OCI-M2 (cell line): ENCODE data around the gene MKLN1.

ENCODE experiments used
- DNase-seq: peaks from one replicate; lab custom pipeline; 2025; ENCODE audit not compliant: unreplicated experiment; lab: John Stamatoyannopoulos, UW

MKLN1 gene

DNA sequence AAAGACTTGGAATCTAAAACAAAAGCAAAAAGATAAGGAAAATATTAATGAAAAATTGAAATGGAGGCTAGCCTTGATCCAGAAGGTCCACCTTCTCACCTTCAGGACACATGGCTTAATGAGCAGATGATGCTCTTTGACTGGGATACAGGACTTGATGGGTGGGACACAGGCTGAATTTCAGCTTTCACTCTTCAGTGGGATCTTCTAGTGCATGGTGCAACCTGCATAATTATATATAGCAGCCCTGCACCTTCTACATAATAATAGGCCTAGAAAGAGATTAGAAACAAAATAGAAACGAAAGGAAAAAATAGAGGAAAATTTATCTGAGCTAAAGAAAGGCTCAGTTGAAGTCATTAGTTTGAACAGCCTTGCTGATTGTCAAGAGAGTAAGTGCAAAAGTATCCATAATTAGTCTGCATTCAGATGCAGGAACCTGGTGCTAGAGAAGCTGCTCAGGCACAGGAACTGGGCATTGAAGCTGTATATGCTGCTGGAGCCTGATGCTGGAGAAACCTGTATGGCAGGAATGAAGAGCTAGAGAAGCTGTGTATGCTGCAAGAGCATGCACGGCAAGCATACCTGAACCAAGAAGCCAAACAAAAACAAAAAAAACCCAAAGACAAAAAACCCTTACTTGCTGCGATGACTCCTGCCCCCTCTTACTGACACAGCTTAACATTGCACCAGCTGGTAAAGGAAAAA is 19.4 kb downstream of the MKLN1 start:
- DNase-seq: no peak

DNA sequence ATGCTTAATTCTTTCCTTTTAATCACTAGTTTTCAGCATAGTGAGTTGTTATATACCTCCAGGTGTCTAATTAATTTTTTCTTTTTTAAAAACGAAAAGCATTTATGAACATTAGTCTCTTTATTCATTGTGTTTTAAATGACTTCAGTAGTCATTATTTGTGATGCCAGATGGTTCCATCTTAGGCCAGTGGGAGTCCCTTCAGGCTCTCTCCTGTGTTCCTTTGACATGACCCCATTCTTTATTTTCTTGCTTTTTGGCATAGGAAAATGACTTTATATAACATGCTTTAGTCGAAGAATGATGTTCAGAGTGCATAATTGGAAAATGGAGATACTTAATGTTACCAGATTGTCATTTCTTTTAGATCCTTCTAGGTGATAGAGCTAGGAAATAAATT is 24.4 kb downstream of the MKLN1 start:
- DNase-seq: no peak

DNA sequence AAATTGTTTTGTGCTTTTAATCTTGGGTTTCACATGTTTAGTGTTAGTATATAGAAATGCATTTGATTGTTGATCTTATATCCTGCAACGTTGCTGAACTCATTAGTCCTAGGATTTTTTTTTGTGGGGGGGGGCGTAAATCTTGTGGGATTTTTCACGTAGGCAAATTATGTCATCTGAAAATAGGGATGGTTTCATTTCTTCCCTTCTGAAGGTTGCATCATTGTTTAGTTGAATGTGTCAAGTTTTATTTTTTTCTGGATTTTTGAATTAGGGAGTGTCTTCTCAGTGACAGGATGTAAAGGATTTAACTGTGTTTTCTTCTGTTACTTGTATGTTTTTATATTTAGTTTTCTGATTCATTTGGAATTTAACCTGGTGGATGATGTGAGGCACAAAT is 26.7 kb downstream of the MKLN1 start:
- DNase-seq: no peak

DNA sequence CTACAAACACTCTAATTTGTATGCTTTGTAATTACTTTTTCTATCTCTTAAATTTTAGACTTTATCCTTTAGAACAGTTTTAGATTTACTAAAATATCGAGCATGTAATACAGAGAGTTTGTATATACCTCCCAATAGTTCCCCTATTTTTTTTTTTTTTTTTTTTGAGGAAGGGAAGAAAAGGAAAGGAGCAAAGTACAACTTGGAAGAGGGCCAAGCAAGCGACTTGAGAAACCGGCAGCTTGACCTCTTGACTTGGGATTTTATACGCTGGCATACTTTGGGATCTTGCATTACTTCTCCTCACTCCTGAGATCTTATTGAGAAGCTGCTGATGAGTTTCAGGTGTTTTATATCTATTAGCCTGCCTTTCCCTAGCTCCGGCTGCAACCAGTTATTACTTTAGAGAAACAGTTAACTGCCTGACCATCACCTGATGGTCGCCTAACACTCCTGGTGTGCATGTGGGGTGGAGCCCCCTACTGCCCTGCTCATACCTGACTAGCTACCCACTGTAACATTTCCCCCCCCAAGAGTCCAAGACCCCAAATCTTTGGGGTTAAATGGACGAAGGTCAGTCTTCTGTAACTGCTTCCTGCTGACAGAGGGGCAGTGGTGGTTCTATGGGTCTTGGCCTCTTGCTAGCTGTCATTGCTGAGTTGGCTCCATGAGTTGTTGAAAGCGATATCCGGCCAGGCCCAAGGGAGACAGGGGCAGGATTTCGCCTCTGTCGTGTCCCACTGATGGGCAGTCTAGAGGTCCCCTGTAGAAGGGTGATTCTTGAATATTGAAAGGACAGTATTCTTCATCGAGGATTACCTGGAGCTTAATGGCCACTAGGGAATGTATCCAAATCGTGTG is 28.5 kb downstream of the MKLN1 start:
- DNase-seq: no peak

DNA sequence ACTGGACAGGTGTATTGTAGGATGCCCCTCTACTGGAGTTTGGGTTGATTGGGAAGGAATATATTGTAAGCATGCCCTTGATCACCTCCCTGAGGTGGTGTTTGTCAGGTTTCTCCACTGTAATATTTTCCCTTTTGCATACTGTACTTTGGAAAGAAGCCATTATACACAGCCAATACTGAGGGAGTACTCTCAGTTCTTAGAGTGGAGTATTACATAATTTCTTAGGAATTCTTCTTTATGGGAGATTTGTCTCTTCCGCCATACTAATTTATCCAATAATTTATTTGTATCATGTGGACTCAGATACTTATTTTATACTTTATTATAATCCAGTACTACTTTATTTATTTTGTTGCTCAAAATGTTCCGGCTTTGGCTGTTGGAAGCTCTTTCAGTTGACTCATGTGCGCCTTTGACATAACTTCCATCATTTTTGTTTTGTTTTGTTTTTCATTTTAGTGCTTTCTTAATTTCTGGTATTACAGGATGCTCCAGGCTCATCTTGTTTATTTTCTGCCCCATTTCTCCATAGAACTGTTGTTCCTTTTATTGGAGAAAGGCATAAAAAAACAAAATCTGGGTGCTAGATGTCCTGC is 29.7 kb downstream of the MKLN1 start:
- DNase-seq: no peak

- no peak for DNase-seq
Measured at GRCh38 chr7:131358636-131359035, 31.0 kb downstream of the MKLN1 start.

- no peak for DNase-seq
Measured at GRCh38 chr7:131359136-131359776, 31.6 kb downstream of the MKLN1 start.

DNA sequence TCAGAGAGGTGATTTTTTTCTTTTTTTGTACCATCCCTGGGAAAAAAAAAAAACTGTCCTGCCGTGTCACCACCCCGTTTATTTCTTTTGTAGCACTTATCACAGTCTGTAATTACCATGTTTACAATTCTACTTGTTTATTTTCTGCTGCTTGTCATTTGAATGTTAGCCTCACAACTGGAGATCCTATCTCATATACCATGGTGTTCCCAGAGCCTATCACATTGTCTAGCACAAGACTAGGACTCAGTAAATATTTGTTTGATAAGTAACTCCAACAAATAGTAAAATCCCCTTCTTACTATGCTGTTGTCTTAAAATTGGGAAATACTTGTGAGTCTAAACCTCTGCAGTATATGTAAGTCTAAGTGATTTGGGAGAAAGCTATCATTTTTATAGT is 36.0 kb downstream of the MKLN1 start:
- no peak for DNase-seq

DNA sequence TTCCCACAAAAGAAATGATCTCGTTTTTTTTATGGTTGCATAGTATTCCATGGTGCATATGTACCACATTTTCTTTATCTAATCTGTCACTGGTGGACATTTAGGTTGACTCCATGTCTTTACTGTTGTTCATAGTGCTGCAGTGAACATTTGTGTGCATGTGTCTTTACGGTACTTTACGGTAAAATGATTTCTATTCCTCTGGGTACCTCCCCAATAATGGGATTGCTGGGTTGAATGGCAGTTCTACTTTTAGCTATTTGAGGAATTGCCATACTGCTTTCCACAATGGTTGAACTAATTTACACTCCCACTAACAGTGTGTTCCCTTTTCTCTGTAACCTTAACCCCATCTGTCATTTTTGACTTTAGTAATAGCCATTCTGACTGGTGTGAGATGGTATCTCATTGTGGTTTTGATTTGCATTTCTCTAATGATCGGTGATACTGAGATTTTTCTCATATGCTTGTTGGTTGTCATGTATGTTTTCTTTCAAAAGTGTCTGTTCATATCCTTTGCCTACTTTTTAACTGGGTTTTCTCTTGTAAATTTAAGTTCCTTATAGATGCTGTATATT is 37.2 kb downstream of the MKLN1 start:
- DNase-seq: no peak

DNA sequence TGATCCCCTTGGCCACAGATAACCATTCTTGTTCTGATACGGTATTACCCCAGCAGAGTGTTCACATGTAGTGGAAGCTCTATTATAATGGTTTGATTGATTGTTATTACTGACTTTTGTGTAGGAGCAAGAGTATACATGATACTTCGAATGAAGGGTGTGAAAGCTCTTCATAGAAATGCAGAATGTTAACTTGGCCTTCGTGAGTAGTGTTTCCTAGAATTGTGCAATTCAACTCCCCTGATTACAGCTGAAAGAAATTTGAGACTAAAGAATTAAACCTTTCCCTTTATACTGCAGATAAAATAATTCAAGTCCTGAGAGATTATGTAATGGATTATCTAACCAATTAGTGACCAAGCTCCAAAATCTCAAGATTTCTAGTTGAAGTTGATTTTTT is 38.2 kb downstream of the MKLN1 start:
- no peak for DNase-seq

DNA sequence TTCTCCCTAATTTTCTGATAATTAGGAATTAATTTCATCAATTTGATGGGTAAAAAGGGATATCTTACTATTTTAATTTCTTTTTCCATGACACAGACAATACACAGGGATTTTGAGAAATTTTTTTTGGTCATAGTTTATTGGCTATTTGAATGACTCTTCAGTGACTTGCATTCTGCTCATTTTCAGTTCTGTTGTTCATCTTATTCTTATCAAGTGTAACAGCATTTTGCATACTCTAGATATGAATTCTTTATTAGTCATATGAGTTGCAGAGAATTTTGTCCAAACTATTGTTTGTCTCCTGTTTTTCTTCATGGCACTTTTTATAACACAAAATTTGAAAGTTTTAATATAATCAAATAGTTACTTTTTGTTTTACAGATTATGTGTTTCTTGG is 41.7 kb downstream of the MKLN1 start:
- DNase-seq: no peak

DNA sequence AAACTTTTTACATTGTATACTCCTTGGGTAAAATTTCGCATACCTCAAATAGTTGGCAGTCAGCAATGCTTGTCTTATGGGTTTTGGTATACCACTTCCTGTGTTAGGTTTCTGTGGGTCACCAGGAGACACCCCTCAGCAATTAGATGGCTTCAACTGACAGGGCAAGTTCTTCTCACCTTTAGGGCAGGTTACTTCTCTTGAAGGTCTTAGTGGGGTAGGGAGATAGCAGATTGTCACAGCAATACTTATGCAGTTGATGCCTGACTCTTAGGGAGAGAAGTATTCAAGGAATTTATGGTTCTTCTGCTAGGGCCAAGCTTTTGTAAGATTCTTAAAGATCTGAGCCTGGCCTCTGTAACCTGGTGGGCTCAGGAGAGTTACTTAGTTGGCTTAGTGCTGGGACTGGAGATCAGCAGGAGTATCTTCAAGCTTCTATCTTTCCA is 42.9 kb downstream of the MKLN1 start:
- DNase-seq: no peak

- DNase-seq: no peak
Measured at GRCh38 chr7:131371411-131371810, 43.7 kb downstream of the MKLN1 start.

- no peak for DNase-seq
Measured at GRCh38 chr7:131372554-131372953, 44.9 kb downstream of the MKLN1 start.

DNA sequence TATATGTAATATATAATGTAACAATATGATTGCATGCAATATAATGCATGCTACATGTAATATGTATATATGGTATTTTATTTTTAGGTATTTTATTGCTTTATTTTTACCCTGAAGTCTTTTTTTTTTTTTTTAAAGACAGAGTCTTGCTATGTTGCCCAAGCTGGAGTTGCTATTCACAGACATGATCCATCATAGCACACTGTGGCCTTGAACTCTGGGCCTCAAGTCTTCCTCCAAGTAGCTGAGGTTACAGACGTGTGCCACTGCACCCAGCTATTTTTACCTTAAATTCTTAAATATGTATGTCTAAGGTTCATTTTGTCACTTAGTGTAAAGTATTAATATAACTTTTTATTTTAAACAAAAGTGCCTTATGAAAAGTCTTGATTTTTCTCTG is 47.1 kb downstream of the MKLN1 start:
- no peak for DNase-seq

GRCh38 chr7:131381069-131381838 is 53.6 kb downstream of the MKLN1 start:
- DNase-seq: no peak

- no peak for DNase-seq
Measured at GRCh38 chr7:131383417-131384285, 56.0 kb downstream of the MKLN1 start.

DNA sequence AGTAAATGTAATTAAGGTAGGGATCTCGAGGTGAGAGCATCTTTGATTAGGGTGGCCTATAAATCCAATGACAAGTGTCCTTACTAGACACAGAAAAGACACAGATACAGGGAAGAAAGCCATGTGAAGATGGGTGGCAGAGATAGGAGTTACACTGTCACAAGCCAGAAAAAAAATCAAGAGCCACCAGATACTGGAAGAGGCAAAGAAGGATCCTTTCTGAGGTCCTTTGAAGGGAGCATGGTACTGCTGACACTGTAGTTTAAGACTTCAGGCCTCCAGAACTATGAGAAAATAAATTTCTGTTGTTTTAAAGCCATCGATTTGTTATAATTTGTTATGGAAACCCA is 56.6 kb downstream of the MKLN1 start:
- no peak for DNase-seq

GRCh38 chr7:131385039-131385605 is 57.4 kb downstream of the MKLN1 start:
- no peak for DNase-seq
